ENCODE data around the gene RHD.

GRCh38 chr1:25255706-25256577 is 16.4 kb upstream of the RHD start:
- TF ChIP-seq CTCF (conservative IDR thresholded peaks at IDR 0.05; ENCODE audit: low read depth, low read length) (no peak), EZH2 (IDR thresholded peaks at IDR 0.05; ENCODE audit: low read length, unreplicated experiment) (no peak)
